Measurements from ENCODE around the gene NOC4L. TPM values are rescaled to one million over a fixed set of nuclear protein-coding genes. Genes with fewer than 3 reads are reported as not detected.
A peak's percentile ranks its signal among the peaks of the same experiment; 100 is the strongest.

The NOC4L gene
- total RNA-seq, 1 experiment from 2014 or later = 29.1 TPM

GRCh38 chr12:132114667-132115066, 29.6 kb upstream of the NOC4L start:
- Histone ChIP-seq H3K4me3 (ENCODE audit: insufficient read depth, low read depth, low read length) (no peak overlapping the region), H3K27me3 (ENCODE audit: control insufficient read depth, insufficient read depth, low read length) (no peaks in the 10 kb centered on the region), H3K36me3 (replicated peaks; ENCODE audit: control insufficient read depth, insufficient read depth, low read length) (peaks cover 11% of the 10 kb centered on the region)
- no peak for DNase-seq

GRCh38 chr12:132115500-132115899, 28.8 kb upstream of the NOC4L start:
- no peaks in the 10 kb centered on the region for H3K27me3 ChIP-seq (ENCODE audit: control insufficient read depth, insufficient read depth, low read length)
- peaks cover 7% of the 10 kb centered on the region for H3K36me3 ChIP-seq (replicated peaks; ENCODE audit: control insufficient read depth, insufficient read depth, low read length)
- no peak overlapping the region for H3K4me3 ChIP-seq (ENCODE audit: insufficient read depth, low read depth, low read length)
- no peak for DNase-seq

- Histone ChIP-seq H3K4me3 (ENCODE audit: insufficient read depth, low read depth, low read length) (no peak overlapping the region), H3K36me3 (replicated peaks; ENCODE audit: control insufficient read depth, insufficient read depth, low read length) (peaks cover 7% of the 10 kb centered on the region), H3K27me3 (ENCODE audit: control insufficient read depth, insufficient read depth, low read length) (no peaks in the 10 kb centered on the region)
- DNase-seq = no peak
Observed at GRCh38 chr12:132116709-132117557, 27.3 kb upstream of the NOC4L start.

GRCh38 chr12:132117558-132117875, 26.7 kb upstream of the NOC4L start:
- peak; percentile 90 for DNase-seq
- H3K4me3 ChIP-seq (ENCODE audit: insufficient read depth, low read depth, low read length) = no peak overlapping the region
- H3K36me3 ChIP-seq (replicated peaks; ENCODE audit: control insufficient read depth, insufficient read depth, low read length) = peaks cover 7% of the 10 kb centered on the region
- no peaks in the 10 kb centered on the region for H3K27me3 ChIP-seq (ENCODE audit: control insufficient read depth, insufficient read depth, low read length)

GRCh38 chr12:132118876-132119275, 25.4 kb upstream of the NOC4L start:
- Histone ChIP-seq H3K4me3 (ENCODE audit: insufficient read depth, low read depth, low read length) (no peak overlapping the region), H3K27me3 (ENCODE audit: control insufficient read depth, insufficient read depth, low read length) (no peaks in the 10 kb centered on the region), H3K36me3 (replicated peaks; ENCODE audit: control insufficient read depth, insufficient read depth, low read length) (peaks cover 3% of the 10 kb centered on the region; the same call in 1 of the 2 replicates)
- DNase-seq = peak; percentile 71

GRCh38 chr12:132121283-132121682, 23.0 kb upstream of the NOC4L start:
- peak; percentile 36 for DNase-seq
- H3K27me3 ChIP-seq (ENCODE audit: control insufficient read depth, insufficient read depth, low read length) = no peaks in the 10 kb centered on the region
- peaks cover 1% of the 10 kb centered on the region for H3K36me3 ChIP-seq (replicated peaks; ENCODE audit: control insufficient read depth, insufficient read depth, low read length)

GRCh38 chr12:132123970-132124765, 20.1 kb upstream of the NOC4L start:
- Histone ChIP-seq H3K36me3 (replicated peaks; ENCODE audit: control insufficient read depth, insufficient read depth, low read length) (peaks cover 6% of the 10 kb centered on the region), H3K4me3 (ENCODE audit: insufficient read depth, low read depth, low read length) (no peak overlapping the region), H3K27me3 (ENCODE audit: control insufficient read depth, insufficient read depth, low read length) (no peaks in the 10 kb centered on the region)
- no peak for DNase-seq

More at GRCh38 chr12:132121283-132121682, 23.0 kb upstream of the NOC4L start:
- no peak overlapping the region for H3K4me3 ChIP-seq (ENCODE audit: insufficient read depth, low read depth, low read length)

GRCh38 chr12:132124766-132125425, 19.4 kb upstream of the NOC4L start:
- no peak overlapping the region for H3K4me3 ChIP-seq (ENCODE audit: insufficient read depth, low read depth, low read length)
- no peaks in the 10 kb centered on the region for H3K27me3 ChIP-seq (ENCODE audit: control insufficient read depth, insufficient read depth, low read length)
- DNase-seq = no peak
- H3K36me3 ChIP-seq (replicated peaks; ENCODE audit: control insufficient read depth, insufficient read depth, low read length) = peaks cover 6% of the 10 kb centered on the region

- Histone ChIP-seq H3K27me3 (ENCODE audit: control insufficient read depth, insufficient read depth, low read length) (no peaks in the 10 kb centered on the region), H3K36me3 (replicated peaks; ENCODE audit: control insufficient read depth, insufficient read depth, low read length) (peaks cover 6% of the 10 kb centered on the region), H3K4me3 (ENCODE audit: insufficient read depth, low read depth, low read length) (no peak overlapping the region)
- DNase-seq = peak; percentile 30
Observed at GRCh38 chr12:132125736-132126135, 18.5 kb upstream of the NOC4L start.

GRCh38 chr12:132127041-132127440, 17.2 kb upstream of the NOC4L start:
- no peaks in the 10 kb centered on the region for H3K27me3 ChIP-seq (ENCODE audit: control insufficient read depth, insufficient read depth, low read length)
- peaks cover 6% of the 10 kb centered on the region for H3K36me3 ChIP-seq (replicated peaks; ENCODE audit: control insufficient read depth, insufficient read depth, low read length)
- peak; percentile 13 for DNase-seq
- no peak overlapping the region for H3K4me3 ChIP-seq (ENCODE audit: insufficient read depth, low read depth, low read length)

GRCh38 chr12:132129007-132129406, 15.2 kb upstream of the NOC4L start:
- no peaks in the 10 kb centered on the region for H3K27me3 ChIP-seq (ENCODE audit: control insufficient read depth, insufficient read depth, low read length)
- H3K4me3 ChIP-seq (ENCODE audit: insufficient read depth, low read depth, low read length) = no peak overlapping the region
- H3K36me3 ChIP-seq (replicated peaks; ENCODE audit: control insufficient read depth, insufficient read depth, low read length) = peaks cover 6% of the 10 kb centered on the region
- DNase-seq = no peak

GRCh38 chr12:132130690-132131089, 13.6 kb upstream of the NOC4L start:
- no peaks in the 10 kb centered on the region for H3K27me3 ChIP-seq (ENCODE audit: control insufficient read depth, insufficient read depth, low read length)

GRCh38 chr12:132131229-132131628, 13.0 kb upstream of the NOC4L start:
- H3K27me3 ChIP-seq (ENCODE audit: control insufficient read depth, insufficient read depth, low read length) = no peaks in the 10 kb centered on the region
- peaks cover 4% of the 10 kb centered on the region for H3K36me3 ChIP-seq (replicated peaks; ENCODE audit: control insufficient read depth, insufficient read depth, low read length)
- no peak overlapping the region for H3K4me3 ChIP-seq (ENCODE audit: insufficient read depth, low read depth, low read length)
- DNase-seq = no peak

More at GRCh38 chr12:132130690-132131089, 13.6 kb upstream of the NOC4L start:
- Histone ChIP-seq H3K36me3 (replicated peaks; ENCODE audit: control insufficient read depth, insufficient read depth, low read length) (peaks cover 6% of the 10 kb centered on the region), H3K4me3 (ENCODE audit: insufficient read depth, low read depth, low read length) (no peak overlapping the region)
- no peak for DNase-seq

GRCh38 chr12:132131952-132132351, 12.3 kb upstream of the NOC4L start:
- Histone ChIP-seq H3K4me3 (ENCODE audit: insufficient read depth, low read depth, low read length) (no peak overlapping the region), H3K36me3 (replicated peaks; ENCODE audit: control insufficient read depth, insufficient read depth, low read length) (no peaks in the 10 kb centered on the region; the same call in 1 of the 2 replicates), H3K27me3 (ENCODE audit: control insufficient read depth, insufficient read depth, low read length) (no peaks in the 10 kb centered on the region)
- no peak for DNase-seq

Measured in H7 (cell line).